ENCODE measurements around the gene SPAG5.

SPAG5 gene

DNA sequence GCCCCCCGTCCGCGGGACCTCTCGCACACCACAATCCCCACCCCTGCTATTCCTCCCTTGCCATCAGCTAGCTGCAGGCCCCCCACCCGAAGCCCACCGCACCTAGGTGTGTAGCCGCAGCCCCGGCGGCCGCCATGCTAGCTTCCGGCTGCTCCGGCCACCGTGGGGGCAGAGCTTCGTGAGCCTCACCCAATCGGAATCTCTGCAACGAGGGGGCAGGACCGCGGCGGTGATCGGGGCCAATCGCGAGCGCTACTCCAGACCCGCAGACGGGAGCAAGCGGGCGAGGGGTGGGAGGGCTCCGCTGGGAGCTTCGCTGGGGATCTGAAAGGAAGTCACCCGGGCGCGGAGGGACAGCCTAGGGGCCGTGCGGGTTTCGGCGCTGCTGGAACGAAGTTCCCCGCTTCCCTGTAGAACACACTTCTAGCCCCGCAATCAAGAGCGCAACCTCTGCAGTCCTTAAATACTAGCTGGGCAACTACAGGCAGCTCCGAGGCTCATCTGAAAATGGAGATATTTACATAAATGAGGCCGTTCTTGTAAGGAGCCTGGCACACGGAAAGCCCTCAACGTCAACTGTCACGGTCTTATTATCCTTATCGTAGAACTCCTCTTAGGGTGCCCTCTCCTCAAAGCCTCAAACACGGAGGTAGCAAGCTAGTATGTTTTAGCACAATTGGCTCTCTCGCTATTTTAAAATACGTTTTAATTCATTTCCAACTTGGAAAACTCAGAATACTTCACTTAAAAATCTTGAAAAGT is 27.3 kb downstream of the SPAG5 start, which contains the start of gene PIGS:
Gene PIGS, minus strand, starts transcription at position 164 of the 762 bp plus-strand sequence. Its CDS starts 28 bp downstream, at position 136.
- TF ChIP-seq, protein P1, sequence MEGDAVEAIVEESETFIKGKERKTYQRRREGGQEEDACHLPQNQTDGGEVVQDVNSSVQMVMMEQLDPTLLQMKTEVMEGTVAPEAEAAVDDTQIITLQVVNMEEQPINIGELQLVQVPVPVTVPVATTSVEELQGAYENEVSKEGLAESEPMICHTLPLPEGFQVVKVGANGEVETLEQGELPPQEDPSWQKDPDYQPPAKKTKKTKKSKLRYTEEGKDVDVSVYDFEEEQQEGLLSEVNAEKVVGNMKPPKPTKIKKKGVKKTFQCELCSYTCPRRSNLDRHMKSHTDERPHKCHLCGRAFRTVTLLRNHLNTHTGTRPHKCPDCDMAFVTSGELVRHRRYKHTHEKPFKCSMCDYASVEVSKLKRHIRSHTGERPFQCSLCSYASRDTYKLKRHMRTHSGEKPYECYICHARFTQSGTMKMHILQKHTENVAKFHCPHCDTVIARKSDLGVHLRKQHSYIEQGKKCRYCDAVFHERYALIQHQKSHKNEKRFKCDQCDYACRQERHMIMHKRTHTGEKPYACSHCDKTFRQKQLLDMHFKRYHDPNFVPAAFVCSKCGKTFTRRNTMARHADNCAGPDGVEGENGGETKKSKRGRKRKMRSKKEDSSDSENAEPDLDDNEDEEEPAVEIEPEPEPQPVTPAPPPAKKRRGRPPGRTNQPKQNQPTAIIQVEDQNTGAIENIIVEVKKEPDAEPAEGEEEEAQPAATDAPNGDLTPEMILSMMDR (IDR thresholded peaks at IDR 0.05; ENCODE audit: low read depth, low read length) = no peak
- no peaks in the 10 kb centered on the region for H3K27me3 ChIP-seq (ENCODE audit: insufficient read depth, low read depth, severe bottlenecking)

DNA sequence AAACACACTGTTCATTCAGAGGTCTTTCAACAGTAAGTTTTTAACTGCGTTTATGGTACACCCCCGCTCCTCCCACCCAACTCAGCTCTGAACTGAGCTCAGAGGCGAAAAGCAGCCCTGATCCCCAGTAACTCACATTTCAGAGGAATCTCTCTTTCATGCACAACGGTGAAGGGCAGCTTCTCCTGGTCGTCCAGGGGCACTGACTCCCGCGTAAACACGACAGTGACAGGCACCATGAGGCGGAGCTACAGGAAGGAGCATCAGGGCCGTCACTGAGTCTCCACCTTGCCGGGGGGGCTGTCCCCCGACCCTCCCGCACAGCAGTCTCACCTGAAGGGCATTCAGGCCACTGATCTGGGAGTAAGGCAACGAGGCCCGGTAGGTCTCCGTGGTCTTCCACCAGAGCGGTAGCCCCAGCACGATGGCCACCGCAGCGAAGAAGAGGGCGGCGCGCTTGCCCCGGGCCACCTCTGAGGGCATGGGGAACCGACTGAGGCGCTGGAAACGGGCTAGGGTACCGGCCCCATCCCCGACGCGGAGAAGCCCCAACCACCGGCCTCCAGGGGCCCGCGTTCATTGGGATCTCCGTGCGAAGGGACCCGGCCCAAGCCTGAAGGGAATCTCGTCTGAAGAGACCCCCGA is 28.0 kb downstream of the SPAG5 start:
- Histone ChIP-seq H3K9me3 (ENCODE audit: severe bottlenecking) (no peaks in the 10 kb centered on the region), H3K27me3 (ENCODE audit: insufficient read depth, low read depth, severe bottlenecking) (no peaks in the 10 kb centered on the region), H3K36me3 (peaks cover 20% of the 10 kb centered on the region), H3K4me3 (ENCODE audit: low read depth, low read length) (peak overlapping the region; percentile 55), H3K27ac (peak overlapping the region; percentile 80)
- DNase-seq = peak; percentile 68
- TF ChIP-seq, protein P1 (IDR thresholded peaks at IDR 0.05; ENCODE audit: low read depth, low read length) = no peak

More for the DNA sequence above, 27.3 kb downstream of the SPAG5 start, which contains the start of gene PIGS:
- H3K27ac ChIP-seq = peak within 1 kb of the TSS; percentile 80
- no peaks in the 10 kb centered on the region for H3K9me3 ChIP-seq (ENCODE audit: severe bottlenecking)
- peak; percentile 97 for DNase-seq
- H3K36me3 ChIP-seq = peaks cover 22% of the 10 kb centered on the region
- peak within 1 kb of the TSS; percentile 55 for H3K4me3 ChIP-seq (ENCODE audit: low read depth, low read length)

DNA sequence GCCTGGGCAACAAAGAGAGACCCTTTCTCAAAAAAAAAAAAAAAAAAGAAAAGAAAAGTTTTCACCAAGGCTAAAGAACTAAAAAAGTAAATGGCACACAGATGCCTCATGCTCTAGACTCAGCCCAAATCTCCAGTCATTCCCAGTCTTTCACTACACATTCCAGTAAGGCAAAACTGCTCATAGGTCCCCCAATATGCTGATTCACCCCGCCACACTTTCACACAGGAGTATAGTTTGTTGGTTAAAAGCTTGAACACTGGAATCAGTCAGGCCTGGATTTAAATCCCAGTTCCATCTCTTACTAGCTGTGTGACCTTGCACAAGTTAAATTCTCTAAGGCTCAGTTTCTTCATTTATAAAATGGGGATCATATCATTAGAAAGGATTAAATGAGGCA is 29.4 kb downstream of the SPAG5 start:
- no peak overlapping the region for H3K27ac ChIP-seq
- no peaks in the 10 kb centered on the region for H3K9me3 ChIP-seq (ENCODE audit: severe bottlenecking)
- no peak overlapping the region for H3K4me3 ChIP-seq (ENCODE audit: low read depth, low read length)
- no peak for DNase-seq
- TF ChIP-seq, protein P1 (IDR thresholded peaks at IDR 0.05; ENCODE audit: low read depth, low read length) = no peak
- H3K36me3 ChIP-seq = peaks cover 19% of the 10 kb centered on the region; the same call in 1 of the 2 replicates
- no peaks in the 10 kb centered on the region for H3K27me3 ChIP-seq (ENCODE audit: insufficient read depth, low read depth, severe bottlenecking)

DNA sequence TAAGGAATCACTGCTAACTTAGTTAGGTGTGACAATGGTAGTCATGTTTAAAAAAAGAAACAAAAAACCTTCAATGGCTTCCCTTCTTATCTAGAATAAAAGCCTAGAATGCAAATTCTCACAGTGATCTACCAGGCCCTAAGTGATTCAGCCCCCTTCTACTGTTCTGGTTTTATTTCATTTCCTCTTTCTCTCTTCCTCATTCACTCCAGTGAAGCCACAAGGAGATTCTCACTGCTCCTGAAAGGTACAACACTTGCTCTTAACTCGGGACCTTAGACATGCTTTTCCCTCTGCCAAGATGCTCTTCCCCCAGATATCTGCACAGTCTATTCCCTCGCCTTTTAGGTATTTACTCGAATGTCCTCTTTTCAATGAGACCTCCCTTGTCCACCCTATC is 31.2 kb downstream of the SPAG5 start:
- peaks cover 31% of the 10 kb centered on the region for H3K36me3 ChIP-seq
- H3K4me3 ChIP-seq (ENCODE audit: low read depth, low read length) = no peak overlapping the region
- H3K27ac ChIP-seq = no peak overlapping the region
- H3K9me3 ChIP-seq (ENCODE audit: severe bottlenecking) = no peaks in the 10 kb centered on the region
- no peak for DNase-seq
- TF ChIP-seq, protein P1 (IDR thresholded peaks at IDR 0.05; ENCODE audit: low read depth, low read length) = no peak
- H3K27me3 ChIP-seq (ENCODE audit: insufficient read depth, low read depth, severe bottlenecking) = no peaks in the 10 kb centered on the region

DNA sequence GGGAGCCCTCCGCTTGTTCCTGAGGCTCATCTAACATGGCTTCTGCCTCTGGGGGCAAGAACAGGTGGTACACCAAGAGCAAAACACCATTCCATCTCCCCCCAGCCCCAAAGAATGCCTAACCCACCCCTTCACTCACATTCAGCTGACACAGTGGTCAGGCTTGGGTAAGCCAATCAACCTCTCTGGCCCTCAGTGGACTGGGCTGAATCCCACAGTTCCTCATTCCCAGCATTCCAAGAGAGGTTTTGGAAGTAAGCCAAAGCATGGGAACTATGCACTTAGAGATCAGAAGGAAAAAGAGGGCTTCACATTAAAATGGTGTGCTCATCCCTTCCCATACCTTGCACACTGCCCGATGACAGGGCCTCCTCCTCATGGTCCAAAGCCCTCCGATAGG is 35.4 kb downstream of the SPAG5 start:
- H3K36me3 ChIP-seq = peaks cover 50% of the 10 kb centered on the region
- no peak overlapping the region for H3K4me3 ChIP-seq (ENCODE audit: low read depth, low read length)
- H3K27me3 ChIP-seq (ENCODE audit: insufficient read depth, low read depth, severe bottlenecking) = no peaks in the 10 kb centered on the region
- DNase-seq = no peak
- no peak overlapping the region for H3K27ac ChIP-seq
- no peaks in the 10 kb centered on the region for H3K9me3 ChIP-seq (ENCODE audit: severe bottlenecking)
- TF ChIP-seq, protein P1 (IDR thresholded peaks at IDR 0.05; ENCODE audit: low read depth, low read length) = no peak

Measured in WERI-Rb-1 (cell line).